ENCODE results near the gene RASL10B.
"Not testable (repeated sequence)": the region's sequence is repeated elsewhere in the genome, so short reads cannot be mapped to it uniquely, and the experiment has no call there.

RASL10B gene

GRCh38 chr17:35748341-35748841, 17.0 kb downstream of the RASL10B start:
- TF ChIP-seq, protein P1, sequence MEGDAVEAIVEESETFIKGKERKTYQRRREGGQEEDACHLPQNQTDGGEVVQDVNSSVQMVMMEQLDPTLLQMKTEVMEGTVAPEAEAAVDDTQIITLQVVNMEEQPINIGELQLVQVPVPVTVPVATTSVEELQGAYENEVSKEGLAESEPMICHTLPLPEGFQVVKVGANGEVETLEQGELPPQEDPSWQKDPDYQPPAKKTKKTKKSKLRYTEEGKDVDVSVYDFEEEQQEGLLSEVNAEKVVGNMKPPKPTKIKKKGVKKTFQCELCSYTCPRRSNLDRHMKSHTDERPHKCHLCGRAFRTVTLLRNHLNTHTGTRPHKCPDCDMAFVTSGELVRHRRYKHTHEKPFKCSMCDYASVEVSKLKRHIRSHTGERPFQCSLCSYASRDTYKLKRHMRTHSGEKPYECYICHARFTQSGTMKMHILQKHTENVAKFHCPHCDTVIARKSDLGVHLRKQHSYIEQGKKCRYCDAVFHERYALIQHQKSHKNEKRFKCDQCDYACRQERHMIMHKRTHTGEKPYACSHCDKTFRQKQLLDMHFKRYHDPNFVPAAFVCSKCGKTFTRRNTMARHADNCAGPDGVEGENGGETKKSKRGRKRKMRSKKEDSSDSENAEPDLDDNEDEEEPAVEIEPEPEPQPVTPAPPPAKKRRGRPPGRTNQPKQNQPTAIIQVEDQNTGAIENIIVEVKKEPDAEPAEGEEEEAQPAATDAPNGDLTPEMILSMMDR (IDR thresholded peaks at IDR 0.05; ENCODE audit: control extremely low read depth, extremely low read depth, low read depth, missing control alignments): no peak
- CTCF ChIA-PET: interaction anchor here (0.9 to 8.1 kb wide), 26 partner anchors 11 to 740 kb away, joined by 3 to 107 read pairs (median 8); partner anchors contain the start of genes C17orf50 and RASL10B
- POLR2A ChIA-PET: no interaction called here
- no peak for DNase-seq (ENCODE audit: extremely low spot score)

- TF ChIP-seq, protein P1 (IDR thresholded peaks at IDR 0.05; ENCODE audit: control extremely low read depth, extremely low read depth, low read depth, missing control alignments): no peak
- CTCF ChIA-PET: interaction anchor here (0.8 to 8.1 kb wide), 16 partner anchors 10 to 630 kb away, joined by 3 to 107 read pairs (median 12); partner anchors contain the start of genes C17orf50 and RASL10B
- DNase-seq (ENCODE audit: extremely low spot score): no peak
- POLR2A ChIA-PET: no interaction called here
These were observed 17.5 kb downstream of the RASL10B start for GRCh38 chr17:35748979-35749378.

DNA sequence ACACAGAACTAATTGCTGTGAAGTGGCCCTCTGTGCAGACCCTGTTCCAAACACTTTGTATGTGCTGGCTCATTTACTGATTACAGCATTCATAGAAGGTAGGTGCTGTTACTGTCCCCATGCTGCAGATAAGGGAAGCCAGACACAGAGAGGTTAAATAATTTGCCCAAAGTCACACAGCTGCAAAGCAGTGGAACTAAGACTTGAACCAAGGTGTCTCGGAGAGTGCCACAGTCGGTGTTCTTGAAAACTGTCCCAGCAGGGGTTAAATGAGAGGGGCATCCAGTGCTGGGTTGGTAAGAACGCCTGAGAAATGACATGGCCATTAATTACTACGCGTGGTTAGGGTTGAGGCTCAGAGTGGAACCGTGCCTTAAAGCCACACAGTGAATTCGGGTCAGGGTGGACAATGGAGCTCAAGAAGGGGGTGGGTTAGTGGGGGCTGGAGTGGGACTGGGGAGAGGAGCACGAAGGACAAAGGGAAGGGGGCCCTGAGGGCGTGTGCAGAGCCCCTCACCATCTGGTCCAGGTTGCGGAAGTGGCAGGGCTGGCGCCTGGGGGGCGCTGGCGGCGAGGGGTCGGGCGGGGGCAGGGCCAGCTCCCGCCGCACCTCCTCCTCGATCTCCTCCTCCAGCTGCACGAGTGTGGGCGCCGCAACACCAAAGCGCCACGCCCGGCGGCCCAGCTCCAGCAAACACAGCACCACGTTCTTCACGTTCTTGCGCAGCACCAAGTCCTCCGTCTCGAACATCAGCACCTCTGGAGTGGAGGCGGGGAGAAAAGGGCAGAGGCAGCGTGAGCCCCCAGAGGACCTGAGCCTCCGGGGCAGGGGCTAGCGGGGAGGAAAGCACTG, 18.3 kb downstream of the RASL10B start:
- DNase-seq (ENCODE audit: extremely low spot score): no peak
- CTCF ChIA-PET: interaction anchor here (0.8 to 8.1 kb wide), 8 partner anchors 9 to 154 kb away, joined by 3 to 107 read pairs (median 8); partner anchors contain the start of genes C17orf50 and RASL10B
- POLR2A ChIA-PET: no interaction called here
- TF ChIP-seq, protein P1 (IDR thresholded peaks at IDR 0.05; ENCODE audit: control extremely low read depth, extremely low read depth, low read depth, missing control alignments): no peak

DNA sequence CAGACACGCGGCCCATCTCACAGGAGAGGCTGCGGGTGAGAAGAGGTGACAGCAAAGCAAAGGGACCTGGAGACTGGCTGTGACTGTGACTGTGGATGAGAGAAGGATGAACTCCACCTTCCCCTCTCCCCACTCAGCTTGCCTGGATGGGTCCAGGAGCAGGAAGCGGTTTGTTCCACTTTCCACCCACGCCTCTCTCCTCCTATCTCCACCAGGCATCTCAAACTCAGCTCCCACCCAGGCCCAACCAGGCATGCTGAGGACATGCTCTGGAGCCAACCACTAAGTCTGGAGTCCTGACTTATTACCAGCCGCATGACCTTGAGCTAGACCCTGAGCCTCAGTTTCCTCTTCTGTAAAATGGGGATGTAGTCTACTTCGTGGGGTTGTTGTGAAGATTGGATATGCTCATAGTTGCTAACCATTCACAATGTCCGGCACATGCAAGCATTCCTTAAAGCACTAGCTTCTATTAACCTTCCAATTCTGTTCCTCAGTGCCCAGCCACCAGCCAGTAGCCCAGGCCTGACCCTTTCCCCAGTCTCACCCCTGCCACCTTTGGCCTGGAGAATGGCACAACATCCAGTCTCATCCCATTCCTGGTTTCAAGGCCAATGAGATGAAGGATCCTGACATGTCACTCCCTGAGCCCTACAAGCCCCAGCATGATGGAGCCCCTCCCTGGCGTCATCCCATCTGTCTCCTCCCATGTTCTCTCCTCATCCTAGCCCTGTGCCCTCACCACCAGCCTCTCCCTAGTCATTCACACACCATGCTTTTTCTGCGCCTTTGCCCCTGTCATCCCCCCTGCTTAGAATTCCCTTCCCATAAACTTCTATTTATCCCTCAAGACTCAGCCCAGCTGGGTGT, 19.3 kb downstream of the RASL10B start:
- ChIA-PET CTCF (interaction anchor here (5.9 to 8.1 kb wide), 2 partner anchors 15 to 138 kb away, joined by 65 to 107 read pairs; no protein-coding TSS in a partner anchor), POLR2A (interaction anchor here (0.6 kb wide), 1 partner anchor 180 kb away, joined by 7 read pairs; no protein-coding TSS in a partner anchor)
- DNase-seq (ENCODE audit: extremely low spot score): no peak

GRCh38 chr17:35751541-35751940, 20.1 kb downstream of the RASL10B start:
- not testable (repeated sequence) for DNase-seq (ENCODE audit: extremely low spot score)
- ChIA-PET CTCF (interaction anchor here (5.9 kb wide), 1 partner anchor 14 kb away, joined by 65 read pairs; no protein-coding TSS in a partner anchor), POLR2A (interaction anchor here (0.6 kb wide), 1 partner anchor 181 kb away, joined by 7 read pairs; no protein-coding TSS in a partner anchor)

More for the DNA sequence above, 19.3 kb downstream of the RASL10B start:
- TF ChIP-seq, protein P1 (IDR thresholded peaks at IDR 0.05; ENCODE audit: control extremely low read depth, extremely low read depth, low read depth, missing control alignments): no peak

GRCh38 chr17:35752471-35752870, 21.0 kb downstream of the RASL10B start:
- no peak for DNase-seq (ENCODE audit: extremely low spot score)
- TF ChIP-seq, protein P1 (IDR thresholded peaks at IDR 0.05; ENCODE audit: control extremely low read depth, extremely low read depth, low read depth, missing control alignments): no peak
- ChIA-PET CTCF (interaction anchor here (1.2 kb wide), 1 partner anchor 12 kb away, joined by 3 read pairs; no protein-coding TSS in a partner anchor), POLR2A (no interaction called here)

Data from GM10248 (cell line).